Measurements from ENCODE around the gene ARID3C.

The ARID3C gene

DNA sequence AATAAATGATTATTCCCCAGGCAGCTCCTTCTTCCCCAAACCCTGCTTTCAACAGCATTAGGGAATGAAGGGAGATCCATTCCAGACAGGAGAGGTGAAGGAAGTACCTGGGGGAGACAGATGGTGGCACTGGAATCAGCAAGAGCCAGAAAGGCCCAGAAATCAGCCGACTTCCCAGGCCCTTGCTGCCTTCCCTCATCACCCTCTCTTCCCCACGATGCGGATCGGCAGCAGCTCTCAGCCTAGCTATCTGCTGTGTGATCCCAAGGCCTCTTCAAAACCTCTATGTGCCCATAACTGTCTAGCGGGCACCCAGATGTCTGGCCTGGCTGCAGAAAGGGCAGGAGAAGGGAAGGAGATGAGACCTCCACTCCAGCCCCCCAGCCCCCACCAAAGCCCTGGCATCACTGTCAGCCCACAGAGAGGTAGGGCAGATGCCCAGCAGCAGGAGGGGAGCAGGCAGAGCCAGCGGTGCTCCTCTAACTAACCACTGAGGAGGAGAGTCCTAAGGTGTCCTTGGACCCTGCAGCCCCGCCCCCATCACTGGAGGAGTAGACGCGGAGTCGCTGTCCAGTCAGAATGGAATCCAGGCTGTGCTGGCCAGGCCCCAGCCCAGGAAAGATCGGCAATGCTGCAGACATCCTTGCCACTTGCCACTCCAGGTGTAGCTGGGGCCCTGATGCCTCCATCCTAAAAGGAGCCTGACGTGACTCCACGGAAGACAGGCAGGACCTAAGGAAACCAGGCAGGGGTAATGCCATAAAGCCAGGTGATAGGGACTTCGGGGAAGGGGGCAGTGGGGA lies 52.1 kb downstream of the ARID3C start:
- no peak for DNase-seq

DNA sequence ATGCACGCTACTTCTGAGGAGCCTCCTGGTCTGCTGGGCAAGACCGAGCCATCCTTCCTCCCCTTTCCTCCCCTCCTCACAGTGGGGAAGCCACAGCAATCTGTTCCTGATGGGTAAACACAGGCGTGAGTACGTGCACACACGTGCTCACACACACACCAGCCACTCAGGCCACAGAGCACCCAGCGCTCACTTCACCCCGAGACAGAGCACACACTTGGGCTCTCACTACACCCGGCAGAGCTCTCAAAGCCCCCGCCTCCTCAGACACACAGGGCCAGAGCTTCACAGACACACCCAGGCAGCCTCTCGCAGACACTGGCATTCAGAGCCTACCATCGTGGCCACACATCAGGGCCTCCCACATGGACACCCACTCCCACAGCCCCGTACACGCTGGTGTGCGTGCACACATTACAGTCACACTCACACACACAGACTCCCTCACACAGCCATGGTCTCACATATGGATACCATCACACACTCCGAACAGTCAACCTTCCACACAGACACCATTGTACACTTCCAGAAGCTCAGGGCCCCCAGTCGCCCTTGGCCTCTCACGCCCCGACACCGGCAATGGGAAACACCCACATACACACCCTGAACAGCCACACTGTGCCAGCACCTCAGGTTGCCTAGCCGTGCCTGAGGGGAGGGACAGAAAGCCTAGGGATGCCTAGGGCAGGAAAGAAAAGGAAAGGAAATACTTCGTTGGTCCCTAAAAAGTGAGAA lies 52.8 kb downstream of the ARID3C start:
- DNase-seq: no peak

DNA sequence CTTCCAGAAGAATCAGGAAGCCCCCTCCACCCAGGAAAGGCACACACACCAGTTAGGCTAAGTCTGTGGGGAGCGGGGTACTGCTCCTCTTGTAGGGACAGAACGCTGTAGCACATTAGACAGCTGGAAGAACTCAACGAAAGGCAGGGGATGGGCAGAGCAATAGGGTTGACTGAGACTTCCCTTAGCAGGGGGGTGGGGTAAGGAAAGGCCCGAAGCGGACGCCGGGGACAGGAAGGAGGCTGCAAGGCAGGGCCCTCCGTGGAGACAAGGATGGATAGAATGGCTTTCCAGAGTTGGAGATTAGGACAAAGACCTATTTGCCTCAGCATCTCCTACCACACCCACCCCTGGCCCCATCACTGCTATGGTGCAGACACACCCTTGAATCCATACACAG lies 53.6 kb downstream of the ARID3C start:
- no peak for DNase-seq

DNA sequence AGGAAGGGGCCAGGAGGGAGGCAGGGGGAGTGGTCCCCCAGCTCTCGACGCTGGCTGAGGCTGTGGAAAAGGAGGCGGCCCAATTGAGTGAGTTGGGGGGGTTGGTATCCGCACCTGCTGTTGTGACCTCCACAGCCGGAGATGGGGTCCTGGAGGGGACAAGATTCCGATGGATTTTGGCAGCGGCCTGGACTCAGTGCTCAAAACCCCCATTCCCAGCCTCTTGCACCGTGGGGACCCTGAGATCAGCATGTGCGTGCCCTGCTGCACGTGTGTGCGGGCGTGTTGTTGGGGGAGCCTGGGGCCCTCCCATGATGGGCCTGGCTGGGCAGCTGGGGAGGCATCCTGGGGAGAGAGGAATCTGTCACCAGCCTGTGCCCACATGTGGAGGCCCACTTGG lies 54.3 kb downstream of the ARID3C start:
- DNase-seq: no peak

DNA sequence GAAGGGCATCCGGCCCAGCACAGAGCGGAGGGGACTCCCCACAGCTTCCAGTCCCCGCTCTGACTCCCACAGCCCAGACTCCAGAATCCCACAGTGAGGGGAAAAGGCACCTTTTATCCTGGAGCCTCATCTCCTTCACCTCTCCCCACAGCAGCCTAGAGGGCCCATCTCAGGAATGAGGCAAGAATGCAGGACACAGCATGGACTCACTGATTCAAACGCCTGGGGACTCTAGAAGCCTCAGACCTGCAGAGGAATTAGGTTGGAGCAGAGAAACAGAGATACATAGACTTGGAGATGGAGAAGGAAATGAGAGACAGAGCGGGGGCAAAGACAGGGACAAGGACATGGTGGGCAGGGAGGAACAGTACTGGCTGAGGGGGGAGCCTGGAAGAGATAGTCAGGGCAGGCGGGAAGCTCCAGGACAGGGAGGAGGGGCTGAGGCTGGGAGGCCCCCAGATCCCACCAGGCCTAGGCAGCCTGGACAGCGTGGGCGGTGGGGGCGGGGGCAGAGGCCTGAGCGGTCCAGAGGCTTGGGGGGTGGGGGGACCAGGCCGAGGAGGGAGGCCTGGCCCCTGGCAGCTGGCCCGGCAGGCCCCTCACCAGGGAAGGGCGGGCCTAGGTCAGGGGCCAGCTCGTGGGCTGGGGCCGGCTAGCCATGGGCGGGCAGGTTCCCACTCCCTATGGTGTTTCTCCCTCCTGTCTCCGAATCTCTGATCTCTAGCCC lies 55.1 kb downstream of the ARID3C start:
- DNase-seq: no peak

DNA sequence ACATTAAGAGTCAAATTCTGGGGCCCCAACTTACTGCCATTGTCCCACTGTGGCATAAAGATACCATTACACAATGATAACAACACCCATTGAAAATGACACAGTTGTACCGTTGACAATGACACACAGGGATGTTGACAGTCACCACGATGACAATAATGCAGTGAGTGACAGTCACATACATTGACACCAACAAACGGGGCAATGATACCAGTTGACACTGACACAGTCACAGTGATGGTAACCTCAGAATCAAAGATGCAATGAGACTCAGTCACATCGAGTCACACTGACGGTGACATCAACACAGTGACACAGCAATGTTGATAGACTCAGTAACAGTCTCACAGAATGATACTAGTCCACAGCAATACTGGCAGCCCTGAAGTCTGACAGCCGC lies 56.2 kb downstream of the ARID3C start:
- no peak for DNase-seq

DNA sequence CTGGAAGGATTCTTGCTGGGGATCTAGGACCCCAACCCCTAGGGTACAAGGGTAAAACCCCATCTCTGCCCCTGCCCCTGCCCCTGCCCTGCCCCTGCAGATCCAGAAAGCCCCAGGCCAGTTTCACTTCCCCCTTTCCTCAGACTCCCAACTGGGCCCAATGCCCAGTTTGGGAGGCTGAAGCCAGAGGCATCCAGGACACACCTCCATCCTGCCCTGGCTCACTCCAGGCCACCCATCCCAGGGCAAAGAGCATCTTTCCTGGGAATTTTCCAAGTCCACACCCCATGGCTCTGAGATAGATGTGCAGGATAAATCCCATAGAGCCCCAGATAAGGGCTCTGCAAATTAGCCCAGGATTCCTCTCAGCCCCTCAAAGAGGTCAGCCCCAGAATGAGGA lies 56.8 kb downstream of the ARID3C start:
- no peak for DNase-seq

DNA sequence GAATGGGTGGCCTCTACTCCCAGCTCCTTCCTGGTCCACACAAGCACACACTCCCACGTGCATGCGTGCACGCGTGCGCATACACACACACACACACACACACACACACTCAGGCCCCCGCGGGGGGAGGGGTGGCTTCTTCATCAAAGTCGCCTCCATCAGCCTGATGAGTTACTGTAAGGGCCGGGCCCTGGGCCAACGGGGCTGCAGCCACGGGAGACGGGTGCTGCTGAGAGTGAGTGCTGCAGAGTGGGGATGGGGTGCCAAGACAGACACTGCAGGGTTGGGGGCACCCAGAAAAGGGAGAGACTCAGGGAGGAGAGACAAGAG lies 57.4 kb downstream of the ARID3C start:
- DNase-seq: no peak

All from activated gamma-delta T cell (primary cell).